Stomach (tissue), 4 donors: Measurements from ENCODE around the gene DNASE1L2.
A peak's percentile ranks its signal among the peaks of the same experiment; 100 is the strongest.

Source experiments
- EP300 ChIP-seq: sonication (generic); formaldehyde crosslinking; IDR thresholded peaks from one replicate; pipeline ENCODE4 v1.6.1; 2017; ENCODE audit warnings: antibody characterized with exemption
- TF ChIP-seq, protein P1 (sequence below), 7 experiments: fragments of 450-650 bp in 4 of 7; fragments of 200-600 bp in 3 of 7; sonication (generic) in 3 of 7; IDR thresholded peaks; one replicate each; pipeline ENCODE4 v1.5.1; 2016 to 2019; ENCODE audit warnings: antibody characterized with exemption in 7 of 7, control low read depth in 2 of 7, mild to moderate bottlenecking in 1 of 7

DNA sequence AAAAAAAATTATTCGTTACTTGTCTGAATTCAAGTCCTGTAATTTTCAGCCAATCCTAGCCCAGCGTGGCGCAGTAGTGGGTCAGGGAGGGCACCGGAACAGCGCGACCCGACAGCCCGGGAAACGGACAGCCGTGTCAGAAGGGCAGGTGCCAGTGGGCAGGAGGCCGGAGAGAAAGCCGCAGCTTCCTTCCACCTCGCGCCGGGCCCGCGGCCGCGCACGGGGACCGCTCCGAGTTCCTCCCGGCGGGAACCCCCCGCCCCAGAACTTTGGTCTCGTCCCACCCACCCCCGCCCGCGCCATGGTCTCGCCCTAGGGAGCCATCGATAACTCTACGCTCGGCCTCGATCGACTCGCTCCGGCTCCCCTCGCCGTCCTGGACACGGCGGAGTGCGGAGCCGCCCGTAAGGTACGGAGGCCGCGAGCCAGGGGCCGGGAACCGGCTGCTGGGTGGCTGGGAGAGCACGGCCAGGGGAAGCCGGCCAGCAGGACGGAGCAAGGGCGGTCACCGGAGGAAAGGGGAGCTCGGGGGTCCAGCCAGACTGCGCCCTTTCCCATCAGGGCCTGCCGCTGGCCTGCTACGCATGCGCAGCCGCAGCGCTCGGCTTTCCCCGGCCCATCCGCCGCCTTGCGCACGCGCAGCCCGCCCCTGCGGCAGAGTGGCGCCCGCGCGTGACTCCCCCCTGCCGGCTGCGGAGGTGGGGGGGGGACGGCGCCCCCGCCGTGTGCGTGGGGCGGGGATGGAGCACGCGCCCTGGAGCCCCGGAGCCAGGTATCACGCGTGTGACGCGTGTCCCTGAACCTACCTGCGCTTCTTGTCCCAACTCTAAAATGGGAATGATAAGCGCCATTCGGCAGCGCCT, 30.9 kb upstream of the DNASE1L2 start, which contains the start of gene MLST8:
- TF ChIP-seq, protein P1, sequence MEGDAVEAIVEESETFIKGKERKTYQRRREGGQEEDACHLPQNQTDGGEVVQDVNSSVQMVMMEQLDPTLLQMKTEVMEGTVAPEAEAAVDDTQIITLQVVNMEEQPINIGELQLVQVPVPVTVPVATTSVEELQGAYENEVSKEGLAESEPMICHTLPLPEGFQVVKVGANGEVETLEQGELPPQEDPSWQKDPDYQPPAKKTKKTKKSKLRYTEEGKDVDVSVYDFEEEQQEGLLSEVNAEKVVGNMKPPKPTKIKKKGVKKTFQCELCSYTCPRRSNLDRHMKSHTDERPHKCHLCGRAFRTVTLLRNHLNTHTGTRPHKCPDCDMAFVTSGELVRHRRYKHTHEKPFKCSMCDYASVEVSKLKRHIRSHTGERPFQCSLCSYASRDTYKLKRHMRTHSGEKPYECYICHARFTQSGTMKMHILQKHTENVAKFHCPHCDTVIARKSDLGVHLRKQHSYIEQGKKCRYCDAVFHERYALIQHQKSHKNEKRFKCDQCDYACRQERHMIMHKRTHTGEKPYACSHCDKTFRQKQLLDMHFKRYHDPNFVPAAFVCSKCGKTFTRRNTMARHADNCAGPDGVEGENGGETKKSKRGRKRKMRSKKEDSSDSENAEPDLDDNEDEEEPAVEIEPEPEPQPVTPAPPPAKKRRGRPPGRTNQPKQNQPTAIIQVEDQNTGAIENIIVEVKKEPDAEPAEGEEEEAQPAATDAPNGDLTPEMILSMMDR (IDR thresholded peaks at IDR 0.05) = peak in 1 of 7 experiments; percentile 27
- no peak for TF ChIP-seq EP300
